Breast epithelium (tissue), 3 donors: Measurements from ENCODE around the gene NACAD.

Experiments used
- POLR2A ChIP-seq: fragments of 450-650 bp; IDR thresholded peaks from one replicate; pipeline ENCODE4 v1.6.1; 2016; ENCODE audit warnings: antibody characterized with exemption, mild to moderate bottlenecking, moderate library complexity
- POLR2AphosphoS5 ChIP-seq, 3 donors: sonication (generic); formaldehyde crosslinking; IDR thresholded peaks; one replicate each; pipeline ENCODE4 v1.6.1; 2017; ENCODE audit warnings: antibody characterized with exemption in 3 of 3

DNA sequence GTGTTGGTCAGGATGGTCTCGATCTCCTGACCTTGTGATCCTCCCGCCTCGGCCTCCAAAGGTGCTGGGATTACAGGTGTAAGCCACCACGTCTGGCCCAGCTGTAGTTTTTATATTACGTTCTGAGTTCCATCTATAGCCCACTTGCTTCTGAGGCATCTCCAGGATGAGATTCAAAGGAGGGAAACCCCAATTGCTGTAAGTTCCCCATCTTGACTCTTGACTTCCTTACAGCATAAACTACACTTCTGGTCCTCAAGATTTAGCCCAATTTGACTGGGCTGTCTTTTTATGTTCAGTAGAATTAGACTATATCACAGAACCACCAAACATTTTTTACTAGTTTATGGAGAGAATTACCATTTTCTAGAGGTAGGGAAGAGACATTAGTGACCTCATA lies 44.4 kb downstream of the NACAD start:
- TF ChIP-seq POLR2A (no peak), POLR2AphosphoS5 (IDR thresholded peaks at IDR 0.05) (no peak)
